Activated naive CD8-positive, alpha-beta T cell treated with anti-CD3 and anti-CD28 coated beads for 36 hours (primary cell): ENCODE data around the gene SMAD2. TPM values are rescaled to one million over a fixed set of nuclear protein-coding genes. Genes with fewer than 3 reads are reported as not detected.
"Not testable (repeated sequence)": the region's sequence is repeated elsewhere in the genome, so short reads cannot be mapped to it uniquely, and the experiment has no call there.

ENCODE experiments used
- DNase-seq: peaks from one replicate; pipeline ENCODE4 v3.0.0; 2021
- H3K27ac Mint-ChIP-seq: one replicate; pipeline ENCODE4 v1.8.0; 2022; ENCODE audit warnings: mild to moderate bottlenecking, moderate library complexity, mixed read lengths
- H3K27me3 Mint-ChIP-seq: one replicate; pipeline ENCODE4 v1.8.0; 2022; ENCODE audit warnings: mild to moderate bottlenecking, mixed read lengths
- H3K36me3 Mint-ChIP-seq: one replicate; pipeline ENCODE4 v1.8.0; 2021; ENCODE audit warnings: mild to moderate bottlenecking, mixed read lengths
- H3K4me1 Mint-ChIP-seq: one replicate; pipeline ENCODE4 v1.8.0; 2021; ENCODE audit warnings: mixed read lengths
- H3K4me3 Mint-ChIP-seq: one replicate; pipeline ENCODE4 v1.8.0; 2022; ENCODE audit warnings: mild to moderate bottlenecking, moderate library complexity, mixed read lengths
- H3K9me3 Mint-ChIP-seq: one replicate; pipeline ENCODE4 v1.8.0; 2022; ENCODE audit warnings: mixed read lengths
- total RNA-seq, 2 experiments: library from RNA; stranded (reverse); gene quantifications; one replicate each; pipeline ENCODE4 v1.2.3, GENCODE V29; 2021

SMAD2 gene
- total RNA-seq, 2 experiments from 2014 or later: 101 to 105 TPM

- peaks cover 8% of the 10 kb centered on the region for H3K4me1 Mint-ChIP-seq
- H3K9me3 Mint-ChIP-seq: peaks cover 10% of the 10 kb centered on the region
- peaks cover 4% of the 10 kb centered on the region for H3K27me3 Mint-ChIP-seq
- no peak overlapping the region for H3K4me3 Mint-ChIP-seq
- no peak overlapping the region for H3K27ac Mint-ChIP-seq
- H3K36me3 Mint-ChIP-seq: no peaks in the 10 kb centered on the region
- no peak for DNase-seq
These were observed 148.9 kb downstream of the SMAD2 start for GRCh38 chr18:47781561-47781960.

GRCh38 chr18:47780011-47780725 lies 150.3 kb downstream of the SMAD2 start:
- no peak overlapping the region for H3K4me3 Mint-ChIP-seq
- no peak for DNase-seq
- peaks cover 9% of the 10 kb centered on the region for H3K9me3 Mint-ChIP-seq
- peaks cover 4% of the 10 kb centered on the region for H3K27me3 Mint-ChIP-seq
- no peak overlapping the region for H3K27ac Mint-ChIP-seq
- no peaks in the 10 kb centered on the region for H3K36me3 Mint-ChIP-seq
- H3K4me1 Mint-ChIP-seq: peaks cover 8% of the 10 kb centered on the region

GRCh38 chr18:47779381-47779780 lies 151.1 kb downstream of the SMAD2 start:
- no peak overlapping the region for H3K4me3 Mint-ChIP-seq
- H3K36me3 Mint-ChIP-seq: no peaks in the 10 kb centered on the region
- peaks cover 5% of the 10 kb centered on the region for H3K9me3 Mint-ChIP-seq
- H3K27ac Mint-ChIP-seq: no peak overlapping the region
- peaks cover 8% of the 10 kb centered on the region for H3K4me1 Mint-ChIP-seq
- peaks cover 4% of the 10 kb centered on the region for H3K27me3 Mint-ChIP-seq
- no peak for DNase-seq

GRCh38 chr18:47777626-47778025 lies 152.8 kb downstream of the SMAD2 start:
- no peak overlapping the region for H3K4me3 Mint-ChIP-seq

GRCh38 chr18:47775961-47776360 lies 154.5 kb downstream of the SMAD2 start:
- Mint-ChIP-seq H3K4me1 (peaks cover 8% of the 10 kb centered on the region), H3K27me3 (peaks cover 4% of the 10 kb centered on the region), H3K27ac (no peak overlapping the region), H3K9me3 (no peaks in the 10 kb centered on the region), H3K4me3 (no peak overlapping the region), H3K36me3 (no peaks in the 10 kb centered on the region)
- DNase-seq: no peak

More at GRCh38 chr18:47777626-47778025, 152.8 kb downstream of the SMAD2 start:
- H3K27ac Mint-ChIP-seq: no peak overlapping the region
- peaks cover 4% of the 10 kb centered on the region for H3K27me3 Mint-ChIP-seq
- H3K36me3 Mint-ChIP-seq: no peaks in the 10 kb centered on the region
- no peaks in the 10 kb centered on the region for H3K9me3 Mint-ChIP-seq
- no peak for DNase-seq
- peaks cover 8% of the 10 kb centered on the region for H3K4me1 Mint-ChIP-seq

GRCh38 chr18:47773931-47774330 lies 156.5 kb downstream of the SMAD2 start:
- Mint-ChIP-seq H3K36me3 (no peaks in the 10 kb centered on the region), H3K27ac (no peak overlapping the region), H3K4me1 (peaks cover 8% of the 10 kb centered on the region), H3K27me3 (no peaks in the 10 kb centered on the region), H3K4me3 (no peak overlapping the region), H3K9me3 (no peaks in the 10 kb centered on the region)
- DNase-seq: no peak

GRCh38 chr18:47772374-47773248 lies 157.8 kb downstream of the SMAD2 start:
- Mint-ChIP-seq H3K9me3 (no peaks in the 10 kb centered on the region), H3K27ac (no peak overlapping the region), H3K4me1 (peaks cover 3% of the 10 kb centered on the region), H3K4me3 (no peak overlapping the region), H3K27me3 (no peaks in the 10 kb centered on the region), H3K36me3 (no peaks in the 10 kb centered on the region)
- peak; percentile 60 for DNase-seq

- Mint-ChIP-seq H3K27me3 (no peaks in the 10 kb centered on the region), H3K9me3 (no peaks in the 10 kb centered on the region), H3K36me3 (no peaks in the 10 kb centered on the region), H3K4me1 (no peaks in the 10 kb centered on the region), H3K27ac (no peak overlapping the region), H3K4me3 (no peak overlapping the region)
- DNase-seq: no peak
These were observed 158.5 kb downstream of the SMAD2 start for GRCh38 chr18:47771922-47772321.

- no peak overlapping the region for H3K27ac Mint-ChIP-seq
- no peaks in the 10 kb centered on the region for H3K9me3 Mint-ChIP-seq
- H3K27me3 Mint-ChIP-seq: peaks cover 8% of the 10 kb centered on the region
These were observed 162.8 kb downstream of the SMAD2 start for GRCh38 chr18:47767699-47768098.

GRCh38 chr18:47767198-47767597 lies 163.3 kb downstream of the SMAD2 start:
- H3K36me3 Mint-ChIP-seq, H3K9me3 Mint-ChIP-seq, H3K4me1 Mint-ChIP-seq, H3K27ac Mint-ChIP-seq, H3K4me3 Mint-ChIP-seq, DNase-seq: not testable (repeated sequence)
- H3K27me3 Mint-ChIP-seq: peaks cover 11% of the 10 kb centered on the region

More at GRCh38 chr18:47767699-47768098, 162.8 kb downstream of the SMAD2 start:
- Mint-ChIP-seq H3K4me3 (no peak overlapping the region), H3K36me3 (no peaks in the 10 kb centered on the region), H3K4me1 (no peaks in the 10 kb centered on the region)
- no peak for DNase-seq
